Neutrophil (primary cell): ENCODE measurements around the gene RAG1.

Experiments
- H3K27ac ChIP-seq: fragments of 200-600 bp; sonication (generic); 2 replicates; pipeline ENCODE4 v1.5.1; 2016; ENCODE audit warnings: mild to moderate bottlenecking, moderate library complexity
- H3K27me3 ChIP-seq: fragments of 200-600 bp; sonication (generic); 2 replicates; pipeline ENCODE4 v1.6.0; 2016; ENCODE audit warnings: mild to moderate bottlenecking
- H3K36me3 ChIP-seq: fragments of 200-600 bp; sonication (generic); 2 replicates; pipeline ENCODE4 v1.5.1; 2017
- H3K4me1 ChIP-seq, 2 experiments: fragments of 200-600 bp in 1 of 2; sonication (generic) in 1 of 2; 1 replicate in 1 of 2; 2 replicates in 1 of 2; pipeline versions ENCODE4 v1.5.1 to v1.6.1; 2013 to 2016; ENCODE audit warnings: low read depth in 1 of 2, low read length in 1 of 2, mild to moderate bottlenecking in 1 of 2, moderate library complexity in 1 of 2; ENCODE audit not compliant: control insufficient read depth in 1 of 2, insufficient read depth in 1 of 2
- H3K4me3 ChIP-seq, 2 experiments: fragments of 200-600 bp in 1 of 2; sonication (generic) in 1 of 2; 1 replicate in 1 of 2; 2 replicates in 1 of 2; pipeline ENCODE4 v1.5.1; 2013 to 2016; ENCODE audit warnings: low read depth in 1 of 2, low read length in 1 of 2, mild to moderate bottlenecking in 1 of 2, moderate library complexity in 1 of 2
- H3K9me3 ChIP-seq: fragments of 200-600 bp; sonication (generic); 2 replicates; pipeline ENCODE4 v1.5.1; 2016
- CTCF ChIP-seq: fragments of 200-600 bp; sonication (generic); IDR thresholded peaks from 2 replicates; pipeline ENCODE4 v1.5.1; 2016; ENCODE audit warnings: antibody characterized with exemption

Gene RAG1

GRCh38 chr11:36567694-36568093, at the start of gene RAG1:
TSS of gene RAG1 (plus strand) at chr11:36568007. CDS start at chr11:36573305, 5,298 bp downstream.
- Histone ChIP-seq H3K27me3 (peaks cover 20% of the 10 kb centered on the region), H3K27ac (no peak within 1 kb of the TSS), H3K4me1 (no peaks in the 10 kb centered on the region), H3K36me3 (no peaks in the 10 kb centered on the region), H3K4me3 (no peak within 1 kb of the TSS), H3K9me3 (no peaks in the 10 kb centered on the region)
- TF ChIP-seq CTCF = no peak

- no peaks in the 10 kb centered on the region for H3K9me3 ChIP-seq
- no peak overlapping the region for H3K27ac ChIP-seq
- H3K36me3 ChIP-seq = no peaks in the 10 kb centered on the region
- peaks cover 10 to 17% of the 10 kb centered on the region in 2 experiments for H3K4me1 ChIP-seq
- no peaks in the 10 kb centered on the region for H3K27me3 ChIP-seq
- H3K4me3 ChIP-seq = no peak overlapping the region
- TF ChIP-seq CTCF = no peak
Measured at GRCh38 chr11:36530840-36531239, 37.0 kb upstream of the RAG1 start.

GRCh38 chr11:36532941-36533601, 34.7 kb upstream of the RAG1 start:
- H3K27ac ChIP-seq = peak overlapping the region; percentile 32
- no peaks in the 10 kb centered on the region for H3K36me3 ChIP-seq
- H3K27me3 ChIP-seq = no peaks in the 10 kb centered on the region
- H3K4me1 ChIP-seq = peaks cover 10 to 17% of the 10 kb centered on the region in 2 experiments
- no peak overlapping the region for H3K4me3 ChIP-seq
- no peaks in the 10 kb centered on the region for H3K9me3 ChIP-seq
- no peak for TF ChIP-seq CTCF

- no peak overlapping the region for H3K27ac ChIP-seq
- H3K27me3 ChIP-seq = no peaks in the 10 kb centered on the region
- TF ChIP-seq CTCF = no peak
- H3K4me1 ChIP-seq = peaks cover 10 to 17% of the 10 kb centered on the region in 2 experiments
- H3K4me3 ChIP-seq = no peak overlapping the region
- H3K36me3 ChIP-seq = no peaks in the 10 kb centered on the region
- no peaks in the 10 kb centered on the region for H3K9me3 ChIP-seq
Measured at GRCh38 chr11:36534276-36534840, 33.4 kb upstream of the RAG1 start.

- Histone ChIP-seq H3K27me3 (peaks cover 4% of the 10 kb centered on the region), H3K36me3 (no peaks in the 10 kb centered on the region), H3K9me3 (no peaks in the 10 kb centered on the region), H3K4me3 (no peak overlapping the region), H3K4me1 (no peaks in the 10 kb centered on the region), H3K27ac (no peak overlapping the region)
- TF ChIP-seq CTCF = no peak
Measured at GRCh38 chr11:36540998-36541397, 26.8 kb upstream of the RAG1 start.
